IMR-90 (cell line): ENCODE data around the gene CUBN. TPM values are rescaled to one million over a fixed set of nuclear protein-coding genes. Genes with fewer than 3 reads are reported as not detected.

Experiments
- ATAC-seq: fragments of 200-7000 bp; cut with Tn5 transposase; 2 replicates; pipeline ENCODE4 v1.9.1; 2020; ENCODE audit warnings: low read depth, mild to moderate bottlenecking, moderate library complexity
- BruUV-seq: library from RNA; stranded (reverse); fragments of 400-500 nt; replicated peaks from 2 replicates; lab custom pipeline; 2021; lab: Mats Ljungman, UMichigan
- CTCF ChIA-PET: fragments of 300-600 bp; formaldehyde crosslinking; extraction: SDS; loops from one replicate; lab custom pipeline; 2021; ENCODE audit warnings: antibody characterized with exemption; lab: Yijun Ruan, JAX
- POLR2A ChIA-PET: fragments of 300-600 bp; sonication (Branson Sonifier 250); formaldehyde crosslinking; loops from one replicate; lab custom pipeline; 2022; ENCODE audit warnings: antibody characterized with exemption; ENCODE audit not compliant: unreplicated experiment; lab: Charles Lee
- DNase-seq: peaks from one replicate; pipeline ENCODE4 v3.0.0; 2013
- H2AFZ ChIP-seq: replicated peaks from 2 replicates; pipeline ENCODE3; 2013; ENCODE audit warnings: low read length, mild to moderate bottlenecking; ENCODE audit not compliant: poor library complexity
- H2AK5ac ChIP-seq: 2 replicates; pipeline ENCODE4 v1.6.1; 2013; ENCODE audit warnings: low read depth, low read length, inconsistent platforms
- H2AK9ac ChIP-seq: replicated peaks from 2 replicates; pipeline ENCODE3; 2013; ENCODE audit warnings: mild to moderate bottlenecking, low read depth, low read length, moderate library complexity; ENCODE audit not compliant: poor library complexity
- H2BK120ac ChIP-seq: 2 replicates; pipeline ENCODE4 v1.6.1; 2013; ENCODE audit warnings: low read depth, low read length, inconsistent platforms
- H2BK15ac ChIP-seq: 3 replicates; pipeline ENCODE4 v1.6.1; 2013; ENCODE audit warnings: low read depth, low read length, inconsistent platforms
- H2BK20ac ChIP-seq: 2 replicates; pipeline ENCODE4 v1.6.1; 2013; ENCODE audit warnings: low read depth, mild to moderate bottlenecking, inconsistent platforms, low read length, moderate library complexity
- H2BK5ac ChIP-seq: 2 replicates; pipeline ENCODE4 v1.6.1; 2013; ENCODE audit warnings: mild to moderate bottlenecking, low read depth, low read length, inconsistent platforms; ENCODE audit not compliant: poor library complexity, severe bottlenecking
- H3K14ac ChIP-seq: replicated peaks from 2 replicates; pipeline ENCODE4 v1.6.1; 2013; ENCODE audit warnings: low read depth, low read length, inconsistent platforms
- H3K18ac ChIP-seq: 2 replicates; pipeline ENCODE4 v1.6.1; 2013; ENCODE audit warnings: low read depth, low read length, control low read depth
- H3K23ac ChIP-seq: 2 replicates; pipeline ENCODE4 v1.6.1; 2013; ENCODE audit warnings: low read depth, low read length, inconsistent platforms
- H3K27ac ChIP-seq: 2 replicates; pipeline ENCODE4 v1.5.1; 2013; ENCODE audit warnings: mild to moderate bottlenecking, control low read depth, low read length; ENCODE audit not compliant: insufficient read depth
- H3K27me3 ChIP-seq: 2 replicates; pipeline ENCODE4 v1.6.1; 2013; ENCODE audit warnings: low read length; ENCODE audit not compliant: control insufficient read depth, insufficient read depth
- H3K36me3 ChIP-seq: 2 replicates; pipeline ENCODE4 v1.6.1; 2013; ENCODE audit warnings: low read length, mixed read lengths; ENCODE audit not compliant: control insufficient read depth, insufficient read depth
- H3K4ac ChIP-seq: 2 replicates; pipeline ENCODE4 v1.6.1; 2013; ENCODE audit warnings: low read depth, low read length, inconsistent platforms
- H3K4me1 ChIP-seq: 2 replicates; pipeline ENCODE4 v1.6.1; 2013; ENCODE audit warnings: low read length, mixed read lengths; ENCODE audit not compliant: control insufficient read depth, insufficient read depth
- H3K4me2 ChIP-seq: 2 replicates; pipeline ENCODE4 v1.6.1; 2013; ENCODE audit warnings: low read depth, mild to moderate bottlenecking, control low read depth, low read length, moderate library complexity
- H3K4me3 ChIP-seq: 2 replicates; pipeline ENCODE4 v1.5.1; 2013; ENCODE audit warnings: low read depth, mild to moderate bottlenecking, control low read depth, low read length, moderate library complexity; ENCODE audit not compliant: insufficient read depth
- H3K56ac ChIP-seq: 2 replicates; pipeline ENCODE4 v1.6.1; 2013; ENCODE audit warnings: low read length, inconsistent platforms; ENCODE audit not compliant: insufficient read depth; ENCODE audit errors: extremely low read depth
- H3K79me1 ChIP-seq, 2 experiments: 2 replicates each; pipeline ENCODE4 v1.6.1; 2013; ENCODE audit warnings: low read length in 2 of 2, inconsistent platforms in 1 of 2, low read depth in 1 of 2
- H3K9ac ChIP-seq: 2 replicates; pipeline ENCODE4 v1.6.1; 2013; ENCODE audit warnings: low read depth, low read length, control low read depth
- H3K9me1 ChIP-seq: 2 replicates; pipeline ENCODE4 v1.6.1; 2013; ENCODE audit warnings: low read length, inconsistent platforms; ENCODE audit not compliant: insufficient read depth
- H3K9me3 ChIP-seq: 2 replicates; pipeline ENCODE4 v1.6.1; 2013; ENCODE audit warnings: low read length; ENCODE audit not compliant: control insufficient read depth, insufficient read depth
- H4K20me1 ChIP-seq: 2 replicates; pipeline ENCODE4 v1.6.1; 2013; ENCODE audit warnings: low read length, inconsistent platforms; ENCODE audit not compliant: insufficient read depth
- H4K5ac ChIP-seq: 2 replicates; pipeline ENCODE4 v1.6.1; 2013; ENCODE audit warnings: mild to moderate bottlenecking, low read depth, low read length, control low read depth
- H4K8ac ChIP-seq, 2 experiments: 2 replicates each; pipeline ENCODE4 v1.6.1; 2013; ENCODE audit warnings: low read depth in 2 of 2, low read length in 2 of 2, control low read depth in 1 of 2, inconsistent platforms in 1 of 2
- H4K91ac ChIP-seq: 2 replicates; pipeline ENCODE4 v1.6.1; 2013; ENCODE audit warnings: low read depth, low read length, inconsistent platforms; ENCODE audit not compliant: insufficient read depth
- RAD21 ChIP-seq: IDR thresholded peaks from 2 replicates; pipeline ENCODE4 v1.6.1; 2012; ENCODE audit warnings: low read length, improper control_type of control experiment
- RCOR1 ChIP-seq: IDR thresholded peaks from 2 replicates; pipeline ENCODE4 v1.6.1; 2012; ENCODE audit warnings: mild to moderate bottlenecking, low read length, improper control_type of control experiment; ENCODE audit not compliant: insufficient replicate concordance
- WGBS, 2 experiments: methylation state at CpG; one replicate each; pipeline versions ENCODE4 v1.1.5 to v1.1.7; 2013; ENCODE audit warnings: missing lambda C conversion rate in 2 of 2; ENCODE audit not compliant: insufficient read length in 1 of 2; ENCODE audit errors: extremely low coverage in 2 of 2; 5-methylcytosine and 5-hydroxymethylcytosine counted together
- dilution Hi-C: fragments of 300-500 bp; cut with HindIII; formaldehyde crosslinking; loops from one replicate; pipeline ENCODE4 v1.14.3; 2018; ENCODE audit warnings: low sequenced_read_pairs; ENCODE audit not compliant: unreplicated experiment
- in situ Hi-C: fragments of 300-500 bp; cut with MboI; formaldehyde crosslinking; loops from 3 replicates; pipeline ENCODE4 v1.14.3; 2019; ENCODE audit warnings: low sequenced_read_pairs, inconsistent platforms, mixed read lengths
- intact Hi-C: fragments of 100-400 bp; cut with micrococcal nuclease; formaldehyde crosslinking; loops from 2 replicates; pipeline ENCODE4 v1.10.0; 2022
- polyA plus RNA-seq, 3 experiments: library from polyadenylated mRNA; depleted of rRNA; stranded (reverse); fragments of >200 nt; gene quantifications; 2 replicates each; pipeline ENCODE4 v1.2.3, GENCODE V29; 2012; ENCODE audit warnings: low replicate concordance in 1 of 3
- total RNA-seq: library from RNA; depleted of rRNA; stranded (reverse); fragments of >200 nt; gene quantifications from 2 replicates; pipeline ENCODE4 v1.2.3, GENCODE V29; 2012

The CUBN gene
- total and polyA plus RNA-seq, 2 of the 4 experiments (the other 2 are of a cell fraction): 0.19 to 0.54 TPM

DNA sequence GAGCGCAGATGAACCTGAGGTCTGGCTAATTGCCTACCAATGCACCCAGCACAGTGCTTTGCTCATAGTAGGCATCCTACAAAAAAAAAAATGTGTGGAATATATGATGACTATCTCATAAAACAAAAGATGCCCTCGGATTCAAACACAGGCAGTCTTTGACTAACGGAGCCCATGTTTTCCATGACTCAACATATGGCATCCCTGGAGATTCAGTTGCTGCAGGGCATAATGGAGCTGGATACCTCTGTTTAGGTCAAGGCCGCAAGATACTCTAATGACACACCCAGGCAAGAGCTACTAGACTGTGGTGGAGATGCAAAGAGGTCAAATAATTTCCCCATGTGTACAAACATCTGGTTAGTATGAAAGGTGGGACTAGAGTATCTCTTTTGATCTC is 16.3 kb downstream of the CUBN start:
- Histone ChIP-seq H2BK20ac (no peak overlapping the region), H3K56ac (no peak overlapping the region), H3K23ac (no peak overlapping the region), H3K9me3 (no peaks in the 10 kb centered on the region), H2AK9ac (no peak overlapping the region), H3K18ac (no peak overlapping the region), H4K91ac (no peak overlapping the region), H2AK5ac (no peak overlapping the region), H3K79me1 (no peaks in the 10 kb centered on the region), H3K27me3 (no peaks in the 10 kb centered on the region), H2BK15ac (no peak overlapping the region), H3K36me3 (no peaks in the 10 kb centered on the region), H3K4ac (no peak overlapping the region), H4K8ac (no peak overlapping the region), H3K14ac (no peak overlapping the region), H3K4me3 (no peak overlapping the region), H3K27ac (no peak overlapping the region), H3K9ac (no peak overlapping the region), H3K9me1 (peaks cover 14% of the 10 kb centered on the region), H2BK5ac (no peak overlapping the region), H3K4me2 (no peak overlapping the region), H2BK120ac (no peak overlapping the region; the same call in 1 of the 2 replicates), H4K20me1 (no peaks in the 10 kb centered on the region), H4K5ac (no peak overlapping the region), H3K4me1 (peaks cover 6% of the 10 kb centered on the region), H2AFZ (no peak overlapping the region)
- ATAC-seq (no peak), DNase-seq (no peak)
- no TSS peak for BruUV-seq
- in situ Hi-C loops (no loop called here), dilution Hi-C loops (no loop called here), intact Hi-C loops (no loop called here)
- ChIA-PET CTCF (interaction anchor here (0.6 kb wide), 1 partner anchor 9 kb away, joined by 6 read pairs; no protein-coding TSS in a partner anchor), POLR2A (interaction anchor here (0.6 kb wide), 1 partner anchor 84 kb away, joined by 6 read pairs; no protein-coding TSS in a partner anchor)
- WGBS, 2 experiments: no CpG with 5 or more reads among the region's 4 CpGs
- TF ChIP-seq RAD21 (no peak), RCOR1 (no peak)
